SK-N-SH treated with all-trans-retinoic acid at 6 μM for 48 hours (cell line): ENCODE results near the gene TRMT1.

ENCODE experiments used
- ARNTL ChIP-seq: fragments of 450-650 bp; formaldehyde crosslinking; IDR thresholded peaks from 2 replicates; pipeline ENCODE4 v1.5.0; 2020; ENCODE audit warnings: low read depth, mild to moderate bottlenecking, moderate library complexity, borderline replicate concordance
- ISL1 ChIP-seq: fragments of 250-450 bp; sonication (Bioruptor Pico); IDR thresholded peaks from 2 replicates; pipeline ENCODE4 v2.1.2; 2022; ENCODE audit warnings: mild to moderate bottlenecking, moderate library complexity
- OSR1 ChIP-seq: fragments of 250-450 bp; sonication (Bioruptor Pico); IDR thresholded peaks from 2 replicates; pipeline ENCODE4 v1.8.0; 2022; ENCODE audit warnings: moderate library complexity, mild to moderate bottlenecking, inconsistent platforms
- PATZ1 ChIP-seq: fragments of 250-450 bp; sonication (Bioruptor Pico); IDR thresholded peaks from 2 replicates; pipeline ENCODE4 v1.8.0; 2020; ENCODE audit warnings: mild to moderate bottlenecking, moderate library complexity, borderline replicate concordance
- RARB ChIP-seq: fragments of 250-450 bp; sonication (Bioruptor Pico); IDR thresholded peaks from 2 replicates; pipeline ENCODE4 v1.8.0; 2021; ENCODE audit warnings: mild to moderate bottlenecking, moderate library complexity
- TF ChIP-seq, protein P1 (sequence below): fragments of 250-450 bp; sonication (Bioruptor Pico); IDR thresholded peaks from 2 replicates; pipeline ENCODE4 v1.5.1; 2020; ENCODE audit warnings: low read depth, mild to moderate bottlenecking, moderate library complexity

DNA sequence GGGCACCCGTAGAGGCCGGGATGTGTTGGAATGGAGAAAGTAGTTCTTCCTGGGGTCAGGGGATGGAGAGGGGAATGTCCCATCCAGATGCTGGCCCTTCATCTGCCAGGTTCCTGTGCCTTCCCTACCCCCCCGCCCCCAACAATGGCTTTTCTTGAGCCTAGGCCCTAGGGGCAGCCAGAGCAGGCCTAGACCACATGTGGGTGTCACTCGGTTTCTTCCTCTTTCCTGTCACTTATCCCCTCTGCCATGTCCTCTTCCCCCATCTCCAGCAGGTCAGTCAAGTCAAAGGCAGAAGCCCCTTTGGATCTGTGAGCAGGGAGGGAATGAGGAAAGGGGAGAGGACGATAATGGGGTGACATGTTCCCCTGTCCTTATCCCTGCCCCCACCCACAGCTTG lies 50.3 kb downstream of the TRMT1 start:
- TF ChIP-seq ARNTL (CRISPR knock-in tag) (no peak), ISL1 (CRISPR knock-in tag) (no peak), PATZ1 (CRISPR knock-in tag) (no peak), RARB (CRISPR knock-in tag) (no peak), OSR1 (CRISPR knock-in tag) (no peak)
- TF ChIP-seq, protein P1, sequence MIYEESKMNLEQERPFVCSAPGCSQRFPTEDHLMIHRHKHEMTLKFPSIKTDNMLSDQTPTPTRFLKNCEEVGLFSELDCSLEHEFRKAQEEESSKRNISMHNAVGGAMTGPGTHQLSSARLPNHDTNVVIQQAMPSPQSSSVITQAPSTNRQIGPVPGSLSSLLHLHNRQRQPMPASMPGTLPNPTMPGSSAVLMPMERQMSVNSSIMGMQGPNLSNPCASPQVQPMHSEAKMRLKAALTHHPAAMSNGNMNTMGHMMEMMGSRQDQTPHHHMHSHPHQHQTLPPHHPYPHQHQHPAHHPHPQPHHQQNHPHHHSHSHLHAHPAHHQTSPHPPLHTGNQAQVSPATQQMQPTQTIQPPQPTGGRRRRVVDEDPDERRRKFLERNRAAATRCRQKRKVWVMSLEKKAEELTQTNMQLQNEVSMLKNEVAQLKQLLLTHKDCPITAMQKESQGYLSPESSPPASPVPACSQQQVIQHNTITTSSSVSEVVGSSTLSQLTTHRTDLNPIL (CRISPR knock-in tag) = no peak
